SK-N-SH (cell line): ENCODE results near the gene KRTAP5-5. TPM values are rescaled to one million over a fixed set of nuclear protein-coding genes. Genes with fewer than 3 reads are reported as not detected.
A peak's percentile ranks its signal among the peaks of the same experiment; 100 is the strongest.

Experiments
- CTCF ChIA-PET: fragments of 300-600, 350-600 bp; formaldehyde crosslinking; extraction: SDS; loops from one replicate; lab custom pipeline; 2021; lab: Yijun Ruan, JAX
- POLR2A ChIA-PET: fragments of 350-600 bp; sonication (Branson Sonifier 250); formaldehyde crosslinking; extraction: SDS; loops from one replicate; lab custom pipeline; 2020; ENCODE audit warnings: antibody characterized with exemption, inconsistent platforms; lab: Yijun Ruan, JAX
- DNase-seq: peaks from one replicate; pipeline ENCODE4 v3.0.0; 2012
- H2AFZ ChIP-seq: fragments of 200-600 bp; sonication (generic); 2 replicates; pipeline ENCODE4 v1.8.1; 2016; ENCODE audit warnings: antibody characterized with exemption, mild to moderate bottlenecking, low read depth
- H3F3A ChIP-seq: fragments of 200-600 bp; sonication (generic); replicated peaks from 2 replicates; pipeline ENCODE3; 2016; ENCODE audit warnings: antibody characterized with exemption, mild to moderate bottlenecking; ENCODE audit not compliant: insufficient read depth
- H3K27ac ChIP-seq, 2 experiments: fragments of 200-500 bp in 1 of 2; fragments of 200-600 bp in 1 of 2; sonication (Bioruptor generic) in 1 of 2; sonication (generic), shearing (Covaris generic) in 1 of 2; 2 replicates each; pipeline versions ENCODE4 v1.5.1 to v1.6.1; 2014 to 2016; ENCODE audit warnings: low read depth in 2 of 2, inconsistent platforms in 1 of 2, low read length in 1 of 2, mild to moderate bottlenecking in 1 of 2, mixed read lengths in 1 of 2
- H3K27me3 ChIP-seq: fragments of 200-600 bp; sonication (generic), shearing (Covaris generic); 2 replicates; pipeline ENCODE4 v1.6.1; 2016; ENCODE audit warnings: mixed run types; ENCODE audit not compliant: insufficient read depth
- H3K36me3 ChIP-seq, 2 experiments: fragments of 200-500 bp in 1 of 2; fragments of 200-600 bp in 1 of 2; sonication (Bioruptor generic) in 1 of 2; sonication (generic) in 1 of 2; replicated peaks in 1 of 2; 2 replicates each; pipeline versions ENCODE3 to v1.5.1; 2014 to 2016; ENCODE audit warnings: low read length in 1 of 2, mild to moderate bottlenecking in 1 of 2; ENCODE audit not compliant: insufficient read depth in 2 of 2, control insufficient read depth in 1 of 2
- H3K4me1 ChIP-seq, 2 experiments: fragments of 200-500 bp in 1 of 2; fragments of 200-600 bp in 1 of 2; sonication (Bioruptor generic) in 1 of 2; sonication (generic), shearing (Covaris generic) in 1 of 2; 2 replicates each; pipeline versions ENCODE4 v1.5.1 to v1.6.1; 2014 to 2016; ENCODE audit warnings: low read depth in 1 of 2, low read length in 1 of 2, mixed run types in 1 of 2; ENCODE audit not compliant: insufficient read depth in 2 of 2, control insufficient read depth in 1 of 2
- H3K4me2 ChIP-seq: fragments of 200-600 bp; sonication (generic), shearing (Covaris generic); 2 replicates; pipeline ENCODE4 v1.6.1; 2017; ENCODE audit warnings: mixed run types
- H3K4me3 ChIP-seq, 2 experiments: fragments of 200-500 bp in 1 of 2; fragments of 200-600 bp in 1 of 2; sonication (Bioruptor generic) in 1 of 2; sonication (generic), shearing (Covaris generic) in 1 of 2; 2 replicates each; pipeline versions ENCODE4 v1.5.1 to v1.8.1; 2014 to 2016; ENCODE audit warnings: low read depth in 2 of 2, inconsistent platforms in 1 of 2, low read length in 1 of 2, mild to moderate bottlenecking in 1 of 2, mixed read lengths in 1 of 2, moderate library complexity in 1 of 2
- H3K79me2 ChIP-seq: fragments of 200-600 bp; sonication (generic); 2 replicates; pipeline ENCODE4 v1.8.1; 2017; ENCODE audit warnings: mild to moderate bottlenecking; ENCODE audit not compliant: insufficient read depth
- H3K9ac ChIP-seq: fragments of 200-600 bp; sonication (generic); 2 replicates; pipeline ENCODE4 v1.6.1; 2017; ENCODE audit warnings: mixed run types
- H3K9me2 ChIP-seq: fragments of 200-600 bp; sonication (generic); 2 replicates; pipeline ENCODE4 v1.6.1; 2017; ENCODE audit warnings: mixed run types
- H3K9me3 ChIP-seq: fragments of 200-600 bp; sonication (generic); 2 replicates; pipeline ENCODE4 v1.6.1; 2017; ENCODE audit warnings: mixed run types, mild to moderate bottlenecking, moderate library complexity
- H4K20me1 ChIP-seq: fragments of 200-600 bp; sonication (generic); 2 replicates; pipeline ENCODE4 v1.6.1; 2017; ENCODE audit warnings: mild to moderate bottlenecking, mixed run types; ENCODE audit not compliant: insufficient read depth
- CHD2 ChIP-seq: fragments of 150-350 bp; IDR thresholded peaks from 2 replicates; pipeline ENCODE4 v1.6.1; 2018; ENCODE audit warnings: low read length; ENCODE audit not compliant: partially characterized antibody
- ELF1 ChIP-seq: IDR thresholded peaks from 2 replicates; pipeline ENCODE4 v1.4.0; 2012
- EP300 ChIP-seq, 2 experiments: IDR thresholded peaks; 2 replicates each; pipeline versions ENCODE4 v1.4.0 to v1.6.1; 2012; ENCODE audit warnings: borderline replicate concordance in 1 of 2, low read depth in 1 of 2, low read length in 1 of 2
- FOSL2 ChIP-seq: IDR thresholded peaks from 2 replicates; pipeline ENCODE4 v1.4.0; 2012; ENCODE audit warnings: low read depth, mild to moderate bottlenecking, moderate library complexity, borderline replicate concordance
- FOXJ3 ChIP-seq: sonication (generic); formaldehyde crosslinking; IDR thresholded peaks from 2 replicates; pipeline ENCODE4 v1.5.1; 2020; ENCODE audit warnings: mild to moderate bottlenecking, missing genetic modification reagents
- FOXM1 ChIP-seq: IDR thresholded peaks from 2 replicates; pipeline ENCODE4 v1.4.0; 2012; ENCODE audit warnings: low read depth, mild to moderate bottlenecking
- GABPA ChIP-seq: IDR thresholded peaks from 2 replicates; pipeline ENCODE4 v1.4.0; 2012; ENCODE audit warnings: low read depth, mild to moderate bottlenecking
- JUND ChIP-seq: IDR thresholded peaks from 2 replicates; pipeline ENCODE4 v1.4.0; 2012
- MXI1 ChIP-seq: IDR thresholded peaks from 2 replicates; pipeline ENCODE4 v1.6.1; 2012; ENCODE audit warnings: mild to moderate bottlenecking, low read depth, low read length, improper control_type of control experiment
- RAD21 ChIP-seq: IDR thresholded peaks from 2 replicates; pipeline ENCODE4 v1.6.1; 2012; ENCODE audit warnings: mild to moderate bottlenecking, low read length
- RFX5 ChIP-seq: IDR thresholded peaks from 2 replicates; pipeline ENCODE4 v1.6.1; 2012; ENCODE audit warnings: mild to moderate bottlenecking, improper control_type of control experiment, low read length
- RXRA ChIP-seq: IDR thresholded peaks from 2 replicates; pipeline ENCODE4 v1.4.0; 2012; ENCODE audit warnings: low read depth, mild to moderate bottlenecking, borderline replicate concordance
- SIN3A ChIP-seq: IDR thresholded peaks from 2 replicates; pipeline ENCODE4 v1.6.1; 2012; ENCODE audit warnings: low read depth, mild to moderate bottlenecking, low read length, moderate library complexity, borderline replicate concordance
- SMC3 ChIP-seq: IDR thresholded peaks from 2 replicates; pipeline ENCODE4 v1.6.1; 2012; ENCODE audit warnings: low read depth, low read length, improper control_type of control experiment
- TCF12 ChIP-seq: IDR thresholded peaks from 2 replicates; pipeline ENCODE4 v1.4.0; 2012
- TEAD4 ChIP-seq: IDR thresholded peaks from 2 replicates; pipeline ENCODE4 v1.4.0; 2012; ENCODE audit warnings: mild to moderate bottlenecking, borderline replicate concordance; ENCODE audit not compliant: insufficient read depth
- WGBS: methylation state at CpG from one replicate; pipeline ENCODE4 v1.1.6; 2017; ENCODE audit warnings: low lambda C conversion rate; 5-methylcytosine and 5-hydroxymethylcytosine counted together
- polyA plus RNA-seq, 3 experiments: library from polyadenylated mRNA; depleted of rRNA; stranded (reverse); fragments of >200 nt; gene quantifications; 2 replicates each; pipeline ENCODE4 v1.2.3, GENCODE V29; 2012
- TF ChIP-seq, protein P1 (sequence below): IDR thresholded peaks from 2 replicates; pipeline ENCODE4 v1.4.0; 2012; ENCODE audit warnings: low read depth, borderline replicate concordance
- TF ChIP-seq, protein P2 (sequence below): fragments of 200-600 bp; sonication (generic); IDR thresholded peaks from 2 replicates; pipeline ENCODE4 v1.6.1; 2017; ENCODE audit warnings: antibody characterized with exemption, mild to moderate bottlenecking, moderate library complexity
- TF ChIP-seq, protein P3 (sequence below): IDR thresholded peaks from 2 replicates; pipeline ENCODE4; 2012
- TF ChIP-seq, protein P4 (sequence below): fragments of 150-350 bp; IDR thresholded peaks from 2 replicates; pipeline ENCODE4 v1.6.1; 2016; ENCODE audit warnings: mild to moderate bottlenecking, low read depth, low read length

The KRTAP5-5 gene
- polyA plus RNA-seq, 1 of the 3 experiments (the other 2 are of a cell fraction), result not detected

DNA sequence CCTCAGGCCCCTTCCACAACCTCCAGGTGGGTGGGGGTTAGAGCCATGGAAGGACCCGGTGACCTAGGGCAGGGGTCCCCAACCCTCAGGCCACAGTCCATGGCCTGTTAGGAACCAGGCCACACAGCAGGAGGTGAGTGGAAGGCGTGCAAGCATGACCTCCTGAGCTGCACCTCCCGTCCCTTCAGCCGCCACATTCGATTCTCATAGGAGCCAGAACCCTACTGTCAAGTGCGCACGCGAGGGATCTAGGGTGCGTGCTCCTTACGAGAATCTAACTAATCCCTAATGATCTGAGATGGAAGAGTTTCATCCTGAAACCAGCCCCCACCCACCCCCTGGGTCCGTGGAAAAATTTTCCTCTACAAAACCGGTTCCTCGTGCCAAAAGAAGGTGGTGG is 4.0 kb upstream of the KRTAP5-5 start (continued):
- TF ChIP-seq, protein P1, sequence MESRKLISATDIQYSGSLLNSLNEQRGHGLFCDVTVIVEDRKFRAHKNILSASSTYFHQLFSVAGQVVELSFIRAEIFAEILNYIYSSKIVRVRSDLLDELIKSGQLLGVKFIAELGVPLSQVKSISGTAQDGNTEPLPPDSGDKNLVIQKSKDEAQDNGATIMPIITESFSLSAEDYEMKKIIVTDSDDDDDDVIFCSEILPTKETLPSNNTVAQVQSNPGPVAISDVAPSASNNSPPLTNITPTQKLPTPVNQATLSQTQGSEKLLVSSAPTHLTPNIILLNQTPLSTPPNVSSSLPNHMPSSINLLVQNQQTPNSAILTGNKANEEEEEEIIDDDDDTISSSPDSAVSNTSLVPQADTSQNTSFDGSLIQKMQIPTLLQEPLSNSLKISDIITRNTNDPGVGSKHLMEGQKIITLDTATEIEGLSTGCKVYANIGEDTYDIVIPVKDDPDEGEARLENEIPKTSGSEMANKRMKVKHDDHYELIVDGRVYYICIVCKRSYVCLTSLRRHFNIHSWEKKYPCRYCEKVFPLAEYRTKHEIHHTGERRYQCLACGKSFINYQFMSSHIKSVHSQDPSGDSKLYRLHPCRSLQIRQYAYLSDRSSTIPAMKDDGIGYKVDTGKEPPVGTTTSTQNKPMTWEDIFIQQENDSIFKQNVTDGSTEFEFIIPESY, result no peak

DNA sequence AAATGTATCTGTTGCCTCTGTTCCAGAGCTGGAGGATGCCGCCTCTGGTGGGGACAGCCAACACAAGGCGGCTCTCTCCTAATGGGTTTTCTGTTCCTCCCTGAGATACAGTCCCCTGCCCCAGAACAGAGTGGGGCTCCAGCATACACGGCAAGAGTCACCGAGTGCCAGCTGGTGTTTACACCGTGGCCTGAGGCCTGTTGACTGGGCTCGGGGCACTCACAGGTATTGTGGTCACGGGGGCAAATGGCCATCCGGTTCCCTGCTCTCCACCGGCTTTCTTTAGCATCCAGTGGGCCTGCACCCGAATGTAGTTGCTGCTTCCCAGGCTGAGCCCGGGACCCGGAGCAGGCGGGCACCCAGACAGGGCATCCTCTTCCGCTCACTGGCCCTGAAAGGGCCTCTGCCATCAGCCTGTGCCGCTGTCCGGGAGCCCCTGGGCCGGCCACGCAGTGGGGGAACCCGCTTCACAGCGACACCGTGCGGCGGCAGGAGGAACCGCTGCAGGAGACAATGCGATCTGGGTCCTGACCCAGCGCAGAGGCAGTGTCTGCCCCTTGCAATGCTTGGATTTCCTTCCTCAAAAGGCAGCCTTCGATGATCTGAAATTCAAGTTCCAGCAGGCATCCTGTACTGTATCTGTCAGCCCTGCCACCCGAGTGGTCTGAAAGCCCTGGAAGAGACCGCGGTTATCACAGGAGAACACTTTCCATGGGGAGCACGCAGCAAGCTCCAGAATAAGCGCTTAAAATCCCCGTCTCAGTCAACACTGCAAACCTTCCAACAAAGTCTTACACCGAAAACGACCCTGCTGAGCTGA is 859 bp upstream of the KRTAP5-5 start:
- CTCF ChIA-PET, result interaction anchor here (0.7 to 4.7 kb wide), 22 partner anchors 10 to 224 kb away, joined by 3 to 49 read pairs (median 4); partner anchors contain the start of gene KRTAP5-2
- 55% methylated on average over 23 of the region's 35 CpGs for WGBS
- TF ChIP-seq RFX5, result no peak
- peak; percentile 71 for TF ChIP-seq SMC3
- TF ChIP-seq, protein P2, sequence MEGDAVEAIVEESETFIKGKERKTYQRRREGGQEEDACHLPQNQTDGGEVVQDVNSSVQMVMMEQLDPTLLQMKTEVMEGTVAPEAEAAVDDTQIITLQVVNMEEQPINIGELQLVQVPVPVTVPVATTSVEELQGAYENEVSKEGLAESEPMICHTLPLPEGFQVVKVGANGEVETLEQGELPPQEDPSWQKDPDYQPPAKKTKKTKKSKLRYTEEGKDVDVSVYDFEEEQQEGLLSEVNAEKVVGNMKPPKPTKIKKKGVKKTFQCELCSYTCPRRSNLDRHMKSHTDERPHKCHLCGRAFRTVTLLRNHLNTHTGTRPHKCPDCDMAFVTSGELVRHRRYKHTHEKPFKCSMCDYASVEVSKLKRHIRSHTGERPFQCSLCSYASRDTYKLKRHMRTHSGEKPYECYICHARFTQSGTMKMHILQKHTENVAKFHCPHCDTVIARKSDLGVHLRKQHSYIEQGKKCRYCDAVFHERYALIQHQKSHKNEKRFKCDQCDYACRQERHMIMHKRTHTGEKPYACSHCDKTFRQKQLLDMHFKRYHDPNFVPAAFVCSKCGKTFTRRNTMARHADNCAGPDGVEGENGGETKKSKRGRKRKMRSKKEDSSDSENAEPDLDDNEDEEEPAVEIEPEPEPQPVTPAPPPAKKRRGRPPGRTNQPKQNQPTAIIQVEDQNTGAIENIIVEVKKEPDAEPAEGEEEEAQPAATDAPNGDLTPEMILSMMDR, result peak; percentile 85
- TF ChIP-seq RAD21, result peak; percentile 69
- H2AFZ ChIP-seq, result no peak overlapping the region; the same call in 1 of the 2 replicates
- peak; percentile 96 for DNase-seq
- no peak overlapping the region for H3K27ac ChIP-seq
- no peaks in the 10 kb centered on the region for H3K9me2 ChIP-seq
- H3K4me1 ChIP-seq, result peaks cover 0 to 11% of the 10 kb centered on the region in 2 experiments; a peak in 1 of 4 replicates
- H3K27me3 ChIP-seq, result peaks cover 19% of the 10 kb centered on the region; the same call in 1 of the 2 replicates
- peak overlapping the region in 1 of 2 experiments; percentile 35; a peak in 1 of 4 replicates for H3K4me3 ChIP-seq
- H3K36me3 ChIP-seq, result no peaks in the 10 kb centered on the region
- no peaks in the 10 kb centered on the region for H3K9me3 ChIP-seq
- no peak overlapping the region for H3K4me2 ChIP-seq
- no peaks in the 10 kb centered on the region for H4K20me1 ChIP-seq
- H3F3A ChIP-seq, result no peaks in the 10 kb centered on the region
- POLR2A ChIA-PET, result no interaction called here
- no peak overlapping the region for H3K9ac ChIP-seq
- H3K79me2 ChIP-seq, result no peaks in the 10 kb centered on the region

DNA sequence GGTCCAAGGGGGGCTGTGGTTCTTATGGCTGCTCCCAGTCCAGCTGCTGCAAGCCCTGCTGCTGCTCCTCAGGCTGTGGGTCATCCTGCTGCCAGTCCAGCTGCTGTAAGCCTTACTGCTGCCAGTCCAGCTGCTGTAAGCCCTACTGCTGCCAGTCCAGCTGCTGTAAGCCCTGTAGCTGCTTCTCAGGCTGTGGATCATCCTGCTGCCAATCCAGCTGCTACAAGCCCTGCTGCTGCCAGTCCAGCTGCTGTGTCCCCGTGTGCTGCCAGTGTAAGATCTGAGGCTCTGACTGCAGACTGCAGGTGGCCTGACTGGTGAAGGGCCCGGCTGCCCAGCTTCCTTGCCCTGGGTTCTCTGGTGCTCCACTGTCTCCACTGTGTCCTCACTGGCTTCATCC is 696 bp downstream of the KRTAP5-5 start:
- H4K20me1 ChIP-seq, result no peaks in the 10 kb centered on the region
- H3K36me3 ChIP-seq, result no peaks in the 10 kb centered on the region
- H3K27me3 ChIP-seq, result peaks cover 19% of the 10 kb centered on the region; the same call in 1 of the 2 replicates
- H3K9ac ChIP-seq, result no peak overlapping the region
- H3K27ac ChIP-seq, result no peak overlapping the region
- H3K9me2 ChIP-seq, result no peaks in the 10 kb centered on the region
- no peaks in the 10 kb centered on the region for H3K9me3 ChIP-seq
- H3K4me2 ChIP-seq, result no peak overlapping the region
- TF ChIP-seq, protein P3, sequence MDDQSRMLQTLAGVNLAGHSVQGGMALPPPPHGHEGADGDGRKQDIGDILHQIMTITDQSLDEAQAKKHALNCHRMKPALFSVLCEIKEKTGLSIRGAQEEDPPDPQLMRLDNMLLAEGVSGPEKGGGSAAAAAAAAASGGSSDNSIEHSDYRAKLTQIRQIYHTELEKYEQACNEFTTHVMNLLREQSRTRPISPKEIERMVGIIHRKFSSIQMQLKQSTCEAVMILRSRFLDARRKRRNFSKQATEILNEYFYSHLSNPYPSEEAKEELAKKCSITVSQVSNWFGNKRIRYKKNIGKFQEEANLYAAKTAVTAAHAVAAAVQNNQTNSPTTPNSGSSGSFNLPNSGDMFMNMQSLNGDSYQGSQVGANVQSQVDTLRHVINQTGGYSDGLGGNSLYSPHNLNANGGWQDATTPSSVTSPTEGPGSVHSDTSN, result no peak
- no peak for TF ChIP-seq RFX5
- TF ChIP-seq MXI1, result no peak
- TF ChIP-seq, protein P4, sequence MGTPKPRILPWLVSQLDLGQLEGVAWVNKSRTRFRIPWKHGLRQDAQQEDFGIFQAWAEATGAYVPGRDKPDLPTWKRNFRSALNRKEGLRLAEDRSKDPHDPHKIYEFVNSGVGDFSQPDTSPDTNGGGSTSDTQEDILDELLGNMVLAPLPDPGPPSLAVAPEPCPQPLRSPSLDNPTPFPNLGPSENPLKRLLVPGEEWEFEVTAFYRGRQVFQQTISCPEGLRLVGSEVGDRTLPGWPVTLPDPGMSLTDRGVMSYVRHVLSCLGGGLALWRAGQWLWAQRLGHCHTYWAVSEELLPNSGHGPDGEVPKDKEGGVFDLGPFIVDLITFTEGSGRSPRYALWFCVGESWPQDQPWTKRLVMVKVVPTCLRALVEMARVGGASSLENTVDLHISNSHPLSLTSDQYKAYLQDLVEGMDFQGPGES, result no peak
- no peak for TF ChIP-seq FOXM1
- TF ChIP-seq CHD2, result no peak
- no peak for TF ChIP-seq JUND
- TF ChIP-seq SIN3A, result no peak
- TF ChIP-seq FOXJ3, result no peak
- no peak for TF ChIP-seq GABPA
- TF ChIP-seq FOSL2, result no peak
- TF ChIP-seq ELF1, result no peak
- no peak for TF ChIP-seq TEAD4
- TF ChIP-seq TCF12, result no peak
- no peak for TF ChIP-seq RXRA
- no peak for TF ChIP-seq EP300 (IDR thresholded peaks at IDR 0.05; ENCODE audit: borderline replicate concordance in 1 of 2, low read depth in 1 of 2, low read length in 1 of 2)
- H3F3A ChIP-seq, result no peaks in the 10 kb centered on the region
- H3K4me1 ChIP-seq, result peaks cover 0 to 11% of the 10 kb centered on the region in 2 experiments; a peak in 1 of 4 replicates
- H3K4me3 ChIP-seq, result no peak overlapping the region
- ChIA-PET CTCF (interaction anchor here (1.3 to 4.7 kb wide), 8 partner anchors 9 to 521 kb away, joined by 4 to 45 read pairs (median 10); partner anchors contain the start of genes KRTAP5-2 and KRTAP5-3), POLR2A (interaction anchor here (0.6 to 1.7 kb wide), 3 partner anchors 9 to 41 kb away, joined by 3 to 7 read pairs (median 3); no protein-coding TSS in a partner anchor)
- no CpG with 5 or more reads among the region's 2 CpGs for WGBS
- no peaks in the 10 kb centered on the region for H3K79me2 ChIP-seq
- DNase-seq, result no peak
- no peak overlapping the region for H2AFZ ChIP-seq
